ENCODE measurements around the gene PCDHGA8. TPM values are rescaled to one million over a fixed set of nuclear protein-coding genes. Genes with fewer than 3 reads are reported as not detected.

PCDHGA8 gene
- polyA plus RNA-seq, 1 donor (not counting 4 experiments of a cell fraction or from before 2014, with no cell fraction given) = 0.08 TPM

DNA sequence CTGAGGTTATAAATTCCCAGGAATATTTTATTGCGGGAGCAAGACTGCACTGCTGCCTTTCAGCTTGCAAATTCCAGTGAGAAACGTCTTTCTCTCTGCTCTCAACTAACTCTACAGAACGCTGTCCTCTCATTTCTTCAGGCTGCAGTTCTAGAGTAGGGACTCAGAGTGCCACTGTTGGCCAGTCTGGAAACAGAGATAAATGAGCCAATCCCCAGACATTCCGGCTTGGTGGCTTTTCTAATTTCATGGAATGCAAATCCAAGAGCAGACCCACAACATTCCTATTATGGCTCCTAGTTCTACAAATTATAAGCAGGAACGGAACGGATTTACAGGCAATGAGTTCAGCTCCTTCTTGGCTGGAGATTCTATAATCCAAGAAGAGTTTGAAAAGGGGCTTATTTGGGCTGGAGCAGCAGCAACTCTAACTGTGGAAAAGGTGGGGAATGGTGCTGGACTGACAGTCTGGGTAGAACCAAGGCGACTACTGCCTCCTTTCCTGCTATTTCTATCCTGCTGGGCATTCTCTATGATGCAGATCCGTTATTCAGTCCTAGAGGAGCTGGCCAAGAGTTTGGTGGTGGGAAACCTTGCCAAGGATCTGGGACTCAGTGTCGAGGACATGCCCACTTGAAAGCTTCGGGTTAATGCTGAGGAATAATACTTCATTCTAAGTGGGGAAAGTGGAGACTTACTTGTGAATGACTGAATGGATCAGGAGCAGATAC lies 47.1 kb downstream of the PCDHGA8 start:
- dilution Hi-C loops (cut with MboI; ENCODE audit: extremely low pct_ligation_motif_present, low sequenced_read_pairs) = no loop called here
- no peaks in the 10 kb centered on the region for H4K20me1 ChIP-seq (ENCODE audit: control insufficient read depth, extremely low read depth, insufficient read depth, low read length)
- no peak overlapping the region for H2AFZ ChIP-seq (ENCODE audit: control insufficient read depth, low read length)
- H3K9ac ChIP-seq (ENCODE audit: control insufficient read depth, extremely low read depth, insufficient read depth, low read length) = no peak overlapping the region
- TF ChIP-seq EZH2 (IDR thresholded peaks at IDR 0.05; ENCODE audit: low read length) = no peak
- TF ChIP-seq, protein P1, sequence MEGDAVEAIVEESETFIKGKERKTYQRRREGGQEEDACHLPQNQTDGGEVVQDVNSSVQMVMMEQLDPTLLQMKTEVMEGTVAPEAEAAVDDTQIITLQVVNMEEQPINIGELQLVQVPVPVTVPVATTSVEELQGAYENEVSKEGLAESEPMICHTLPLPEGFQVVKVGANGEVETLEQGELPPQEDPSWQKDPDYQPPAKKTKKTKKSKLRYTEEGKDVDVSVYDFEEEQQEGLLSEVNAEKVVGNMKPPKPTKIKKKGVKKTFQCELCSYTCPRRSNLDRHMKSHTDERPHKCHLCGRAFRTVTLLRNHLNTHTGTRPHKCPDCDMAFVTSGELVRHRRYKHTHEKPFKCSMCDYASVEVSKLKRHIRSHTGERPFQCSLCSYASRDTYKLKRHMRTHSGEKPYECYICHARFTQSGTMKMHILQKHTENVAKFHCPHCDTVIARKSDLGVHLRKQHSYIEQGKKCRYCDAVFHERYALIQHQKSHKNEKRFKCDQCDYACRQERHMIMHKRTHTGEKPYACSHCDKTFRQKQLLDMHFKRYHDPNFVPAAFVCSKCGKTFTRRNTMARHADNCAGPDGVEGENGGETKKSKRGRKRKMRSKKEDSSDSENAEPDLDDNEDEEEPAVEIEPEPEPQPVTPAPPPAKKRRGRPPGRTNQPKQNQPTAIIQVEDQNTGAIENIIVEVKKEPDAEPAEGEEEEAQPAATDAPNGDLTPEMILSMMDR (optimal IDR thresholded peaks at IDR 0.05 in 1 of 3, IDR thresholded peaks at IDR 0.05 in 1 of 3, conservative IDR thresholded peaks at IDR 0.05 in 1 of 3; ENCODE audit: extremely low read depth in 1 of 3, insufficient read depth in 2 of 3, low read length in 3 of 3) = no peak
- H3K9me3 ChIP-seq (ENCODE audit: control insufficient read depth, low read depth, low read length) = peaks cover 7% of the 10 kb centered on the region
- H3K4me1 ChIP-seq (ENCODE audit: control insufficient read depth, extremely low read depth, insufficient read depth, low read length) = no peaks in the 10 kb centered on the region
- DNase-seq (ENCODE audit: low read depth, low spot score) = no peak
- H3K79me2 ChIP-seq (ENCODE audit: control insufficient read depth, insufficient read depth, low read length) = no peaks in the 10 kb centered on the region
- no peaks in the 10 kb centered on the region for H3K9me1 ChIP-seq (ENCODE audit: control insufficient read depth, extremely low read depth, insufficient read depth, low read length)
- no peak overlapping the region for H3K4me2 ChIP-seq (ENCODE audit: control insufficient read depth, extremely low read depth, insufficient read depth, low read depth, low read length)
- no peaks in the 10 kb centered on the region for H3K36me3 ChIP-seq (ENCODE audit: control insufficient read depth in 2 of 2, extremely low read depth in 1 of 2, insufficient read depth in 2 of 2, low read length in 2 of 2)
- H3K27ac ChIP-seq (ENCODE audit: control insufficient read depth, insufficient read depth, low read length) = no peak overlapping the region
- FAIRE-seq = no peak
- no peak overlapping the region for H3K4me3 ChIP-seq (ENCODE audit: control insufficient read depth in 2 of 3, extremely low read depth in 1 of 3, insufficient read depth in 2 of 3, low read depth in 1 of 3, low read length in 3 of 3)
- H3K27me3 ChIP-seq (ENCODE audit: control insufficient read depth, extremely low read depth, insufficient read depth, low read length) = no peaks in the 10 kb centered on the region

GRCh38 chr5:141440341-141440740 lies 47.9 kb downstream of the PCDHGA8 start:
- no peaks in the 10 kb centered on the region for H3K4me1 ChIP-seq (ENCODE audit: control insufficient read depth, extremely low read depth, insufficient read depth, low read length)
- DNase-seq (ENCODE audit: low read depth, low spot score) (no peak), FAIRE-seq (no peak)
- no peak overlapping the region for H3K4me3 ChIP-seq (ENCODE audit: control insufficient read depth in 2 of 3, extremely low read depth in 1 of 3, insufficient read depth in 2 of 3, low read depth in 1 of 3, low read length in 3 of 3)
- no peaks in the 10 kb centered on the region for H3K9me1 ChIP-seq (ENCODE audit: control insufficient read depth, extremely low read depth, insufficient read depth, low read length)
- H3K36me3 ChIP-seq (ENCODE audit: control insufficient read depth in 2 of 2, extremely low read depth in 1 of 2, insufficient read depth in 2 of 2, low read length in 2 of 2) = no peaks in the 10 kb centered on the region
- H3K27ac ChIP-seq (ENCODE audit: control insufficient read depth, insufficient read depth, low read length) = no peak overlapping the region
- no peaks in the 10 kb centered on the region for H3K27me3 ChIP-seq (ENCODE audit: control insufficient read depth, extremely low read depth, insufficient read depth, low read length)
- no peak overlapping the region for H2AFZ ChIP-seq (ENCODE audit: control insufficient read depth, low read length)
- TF ChIP-seq, protein P1 (optimal IDR thresholded peaks at IDR 0.05 in 1 of 3, IDR thresholded peaks at IDR 0.05 in 1 of 3, conservative IDR thresholded peaks at IDR 0.05 in 1 of 3; ENCODE audit: extremely low read depth in 1 of 3, insufficient read depth in 2 of 3, low read length in 3 of 3) = no peak
- no peak for TF ChIP-seq EZH2 (IDR thresholded peaks at IDR 0.05; ENCODE audit: low read length)
- H3K79me2 ChIP-seq (ENCODE audit: control insufficient read depth, insufficient read depth, low read length) = no peaks in the 10 kb centered on the region
- no peak overlapping the region for H3K4me2 ChIP-seq (ENCODE audit: control insufficient read depth, extremely low read depth, insufficient read depth, low read depth, low read length)
- dilution Hi-C loops (cut with MboI; ENCODE audit: extremely low pct_ligation_motif_present, low sequenced_read_pairs) = no loop called here
- H3K9ac ChIP-seq (ENCODE audit: control insufficient read depth, extremely low read depth, insufficient read depth, low read length) = no peak overlapping the region
- H3K9me3 ChIP-seq (ENCODE audit: control insufficient read depth, low read depth, low read length) = peaks cover 7% of the 10 kb centered on the region
- no peaks in the 10 kb centered on the region for H4K20me1 ChIP-seq (ENCODE audit: control insufficient read depth, extremely low read depth, insufficient read depth, low read length)
